HG02623 (cell line): Measurements from ENCODE around the gene PCDHGA6.
"Not testable (repeated sequence)": the region's sequence is repeated elsewhere in the genome, so short reads cannot be mapped to it uniquely, and the experiment has no call there.

Experiments
- ATAC-seq: cut with Tn5 transposase; IDR thresholded peaks from one replicate; pipeline ENCODE4 v1.9.1; 2021; ENCODE audit warnings: moderate library complexity; ENCODE audit not compliant: unreplicated experiment

The PCDHGA6 gene

GRCh38 chr5:141392429-141393198, 18.9 kb downstream of the PCDHGA6 start, which contains the start of gene PCDHGA8:
PCDHGA8 (plus strand) TSS chr5:141392633; CDS start chr5:141392814, 181 bp downstream.
- no peak for ATAC-seq

- ATAC-seq, result no peak
Observed at GRCh38 chr5:141393267-141393666, 19.6 kb downstream of the PCDHGA6 start.

- ATAC-seq, result not testable (repeated sequence)
Observed at GRCh38 chr5:141394401-141395187, 20.9 kb downstream of the PCDHGA6 start.

- peak; percentile 72 for ATAC-seq
Observed at GRCh38 chr5:141397756-141398551, 24.3 kb downstream of the PCDHGA6 start, which contains the start of gene PCDHGB5. PCDHGB5 (plus strand) TSS chr5:141397947; CDS start chr5:141398128, 181 bp downstream.

- ATAC-seq, result no peak
Observed at GRCh38 chr5:141398608-141399007, 24.9 kb downstream of the PCDHGA6 start.

GRCh38 chr5:141399555-141400258, 26.0 kb downstream of the PCDHGA6 start:
- no peak for ATAC-seq

- no peak for ATAC-seq
Observed at GRCh38 chr5:141402553-141403243, 29.0 kb downstream of the PCDHGA6 start, which contains the start of gene PCDHGA9. PCDHGA9 (plus strand) TSS chr5:141402778; CDS start chr5:141402953, 175 bp downstream.

- no peak for ATAC-seq
Observed at GRCh38 chr5:141403387-141403786, 29.7 kb downstream of the PCDHGA6 start.

- ATAC-seq, result not testable (repeated sequence)
Observed at GRCh38 chr5:141407790-141408505, 34.3 kb downstream of the PCDHGA6 start, which contains the start of gene PCDHGB6. PCDHGB6 (plus strand) TSS chr5:141408021; CDS start chr5:141408203, 182 bp downstream.

GRCh38 chr5:141409598-141410306, 36.1 kb downstream of the PCDHGA6 start:
- no peak for ATAC-seq

- ATAC-seq, result no peak
Observed at GRCh38 chr5:141411575-141411974, 37.9 kb downstream of the PCDHGA6 start.

GRCh38 chr5:141412854-141413539, 39.3 kb downstream of the PCDHGA6 start, which contains the start of gene PCDHGA10:
PCDHGA10 (plus strand) TSS chr5:141412987; CDS start chr5:141413176, 189 bp downstream.
- peak; percentile 62 for ATAC-seq

- no peak for ATAC-seq
Observed at GRCh38 chr5:141413540-141414069, 39.9 kb downstream of the PCDHGA6 start.

GRCh38 chr5:141414548-141415274, 41.0 kb downstream of the PCDHGA6 start:
- ATAC-seq, result not testable (repeated sequence)

GRCh38 chr5:141415275-141415618, 41.6 kb downstream of the PCDHGA6 start:
- not testable (repeated sequence) for ATAC-seq

GRCh38 chr5:141417494-141418172, 43.9 kb downstream of the PCDHGA6 start, which contains the start of gene PCDHGB7:
PCDHGB7 (plus strand) TSS chr5:141417677; CDS start chr5:141417860, 183 bp downstream.
- ATAC-seq, result peak; percentile 76
